PC-3 (cell line): ENCODE data around the gene MYL10.

Experiments used
- CTCF ChIP-seq: fragments of 300-600 bp; sonication (generic); conservative IDR thresholded peaks from 2 replicates; pipeline ENCODE4 v1.5.1; 2017; ENCODE audit warnings: antibody characterized with exemption, low read depth, mild to moderate bottlenecking, low read length
- EZH2phosphoT487 ChIP-seq: fragments of 300-600 bp; sonication (generic); IDR thresholded peaks from 2 replicates; pipeline ENCODE4 v1.6.1; 2018; ENCODE audit warnings: mild to moderate bottlenecking, antibody characterized with exemption, low read length, borderline replicate concordance

GRCh38 chr7:101590663-101591435 is 38.2 kb downstream of the MYL10 start:
- TF ChIP-seq CTCF (no peak), EZH2phosphoT487 (no peak)
